MV-4-11 (cell line): ENCODE measurements around the gene FOXO1.

Experiments used
- DNase-seq: peaks from one replicate; lab custom pipeline; 2025; lab: John Stamatoyannopoulos, UW

FOXO1 gene

GRCh38 chr13:40578055-40578454, 88.4 kb downstream of the FOXO1 start:
- DNase-seq, result no peak

GRCh38 chr13:40576369-40576768, 90.1 kb downstream of the FOXO1 start:
- no peak for DNase-seq

- DNase-seq, result no peak
Observed at GRCh38 chr13:40572961-40573360, 93.5 kb downstream of the FOXO1 start.

DNA sequence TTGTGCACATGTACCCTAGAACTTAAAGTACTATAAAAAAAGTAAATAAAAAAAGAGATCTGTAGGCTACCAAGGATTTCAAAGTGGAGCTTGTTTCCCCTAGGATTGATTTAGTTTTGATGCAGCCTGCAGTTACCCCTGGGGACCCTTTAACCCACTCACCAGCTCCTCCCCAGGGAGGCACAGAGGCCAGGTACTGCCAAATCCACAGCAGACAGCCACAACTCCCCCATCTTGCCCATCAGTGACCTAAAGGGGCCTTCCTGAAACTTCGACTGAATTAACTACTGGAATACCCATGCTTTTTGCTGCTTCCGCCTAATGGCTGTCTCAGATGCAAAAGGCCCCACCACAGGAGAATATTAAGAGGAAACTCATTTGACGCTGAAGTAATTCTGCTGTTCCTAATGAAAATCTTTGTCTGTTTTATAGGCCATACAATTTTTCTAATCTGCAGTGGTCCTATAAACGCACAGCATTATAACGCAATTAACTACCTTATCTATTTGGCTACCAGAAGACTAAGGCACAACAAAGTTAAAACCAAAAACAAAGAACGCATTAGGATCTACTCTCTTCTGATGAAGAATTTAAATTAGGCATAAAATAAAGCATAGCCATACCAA, 95.0 kb downstream of the FOXO1 start:
- DNase-seq, result no peak

GRCh38 chr13:40570930-40571329, 95.5 kb downstream of the FOXO1 start:
- no peak for DNase-seq

DNA sequence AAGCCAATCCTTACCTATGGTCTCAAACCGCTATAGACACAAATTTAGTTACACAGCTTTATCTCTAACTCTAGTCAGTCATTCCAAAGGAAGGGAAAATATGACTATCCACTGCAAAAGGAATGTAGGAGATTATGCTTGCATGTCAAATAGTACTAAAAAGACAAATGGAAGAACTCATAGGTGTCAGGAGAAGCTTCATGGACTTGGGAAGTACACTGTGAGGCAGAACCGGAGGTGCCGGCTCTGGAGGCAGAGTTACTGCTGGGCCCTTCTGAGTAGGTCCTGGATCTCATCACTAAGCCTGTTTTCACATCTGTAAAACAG, 97.5 kb downstream of the FOXO1 start:
- no peak for DNase-seq

GRCh38 chr13:40568246-40569023, 98.0 kb downstream of the FOXO1 start:
- DNase-seq, result no peak

DNA sequence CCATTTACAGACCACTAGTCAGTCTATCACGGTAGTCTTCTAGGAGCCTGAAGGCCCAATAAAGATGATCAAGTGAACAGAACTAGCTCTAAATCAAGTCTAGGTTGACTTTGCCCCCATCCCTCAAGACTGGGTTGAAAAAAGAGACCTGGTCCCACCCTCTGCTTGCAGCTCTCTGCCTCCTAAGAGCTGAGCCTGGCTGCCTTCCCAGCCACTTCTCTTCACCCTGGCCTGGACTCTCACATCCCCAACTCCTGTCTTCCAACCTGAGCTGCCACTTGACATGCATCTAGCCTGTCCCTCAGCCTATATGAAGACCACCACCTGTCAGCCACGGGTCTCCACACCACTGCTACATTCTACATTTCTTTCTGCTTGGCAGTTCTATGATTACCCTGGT, 99.6 kb downstream of the FOXO1 start:
- DNase-seq, result no peak

DNA sequence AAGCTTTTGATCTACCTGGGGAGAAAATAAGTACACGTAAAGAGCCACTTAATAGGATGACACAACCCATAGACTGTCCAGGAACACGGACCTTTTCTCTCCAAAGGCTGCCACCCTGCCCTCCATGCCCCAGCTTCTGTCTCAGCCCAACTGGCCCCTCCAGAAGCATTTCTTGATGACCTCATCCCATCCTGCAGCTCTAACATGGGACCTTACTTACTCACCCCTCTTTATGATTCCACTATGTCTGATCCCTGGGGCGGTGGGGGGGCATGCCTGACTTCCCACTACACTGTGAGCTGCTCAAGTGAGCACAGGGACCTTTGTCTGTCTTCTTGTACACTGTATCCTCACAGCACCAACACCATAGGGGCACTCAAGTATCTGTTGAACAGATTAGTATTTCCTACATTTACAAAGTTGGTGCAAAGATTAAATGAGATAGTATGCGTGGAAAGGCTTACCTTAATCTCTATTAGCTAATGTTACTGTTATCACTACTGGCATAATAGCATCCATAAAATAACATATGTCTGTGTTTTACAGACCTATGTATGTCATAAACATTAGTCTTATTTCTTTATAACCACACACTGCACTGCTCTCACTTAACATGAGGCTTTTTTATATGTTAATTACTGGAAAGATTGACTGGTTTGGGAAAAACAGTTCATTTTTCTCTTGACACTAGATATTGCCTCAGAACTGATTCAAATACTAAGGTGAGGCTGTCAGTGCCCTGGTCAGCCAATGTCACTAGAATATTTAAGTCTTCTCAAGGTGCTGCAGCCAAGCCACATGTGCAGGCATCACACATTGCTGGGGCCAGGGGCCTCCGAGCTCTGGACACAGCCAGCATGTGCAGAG, 100.9 kb downstream of the FOXO1 start:
- DNase-seq, result no peak

DNA sequence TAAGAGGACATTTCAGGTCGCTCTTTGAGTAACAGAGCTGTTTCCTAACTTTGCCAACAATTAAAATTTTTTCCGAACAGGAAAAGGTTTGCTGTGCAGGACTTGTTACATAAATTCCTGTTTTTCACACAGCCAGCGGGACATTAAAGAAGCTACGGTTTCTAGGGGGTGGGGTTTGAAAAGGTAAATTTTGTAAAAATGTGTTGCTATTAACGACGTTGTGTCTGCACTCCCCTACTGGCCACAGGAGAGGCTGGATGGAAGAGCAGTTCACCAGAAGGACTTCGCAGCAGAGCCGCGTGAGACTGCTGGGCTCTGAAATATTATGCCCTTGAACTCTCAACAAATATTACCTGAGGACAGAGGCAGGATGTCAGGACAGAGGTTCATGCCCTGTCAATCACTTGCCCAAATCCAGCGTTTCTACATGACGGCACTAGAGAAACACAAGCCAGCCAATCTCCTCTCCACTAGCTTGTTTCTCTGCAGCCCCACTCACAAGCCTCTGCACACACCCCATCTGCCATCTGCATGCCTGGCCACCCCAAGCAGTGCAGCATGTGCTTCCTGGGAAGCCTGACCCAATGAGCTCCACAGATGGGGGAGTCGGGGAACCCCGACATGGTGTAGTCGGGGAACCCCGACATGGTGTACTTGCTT, 102.0 kb downstream of the FOXO1 start:
- no peak for DNase-seq

DNA sequence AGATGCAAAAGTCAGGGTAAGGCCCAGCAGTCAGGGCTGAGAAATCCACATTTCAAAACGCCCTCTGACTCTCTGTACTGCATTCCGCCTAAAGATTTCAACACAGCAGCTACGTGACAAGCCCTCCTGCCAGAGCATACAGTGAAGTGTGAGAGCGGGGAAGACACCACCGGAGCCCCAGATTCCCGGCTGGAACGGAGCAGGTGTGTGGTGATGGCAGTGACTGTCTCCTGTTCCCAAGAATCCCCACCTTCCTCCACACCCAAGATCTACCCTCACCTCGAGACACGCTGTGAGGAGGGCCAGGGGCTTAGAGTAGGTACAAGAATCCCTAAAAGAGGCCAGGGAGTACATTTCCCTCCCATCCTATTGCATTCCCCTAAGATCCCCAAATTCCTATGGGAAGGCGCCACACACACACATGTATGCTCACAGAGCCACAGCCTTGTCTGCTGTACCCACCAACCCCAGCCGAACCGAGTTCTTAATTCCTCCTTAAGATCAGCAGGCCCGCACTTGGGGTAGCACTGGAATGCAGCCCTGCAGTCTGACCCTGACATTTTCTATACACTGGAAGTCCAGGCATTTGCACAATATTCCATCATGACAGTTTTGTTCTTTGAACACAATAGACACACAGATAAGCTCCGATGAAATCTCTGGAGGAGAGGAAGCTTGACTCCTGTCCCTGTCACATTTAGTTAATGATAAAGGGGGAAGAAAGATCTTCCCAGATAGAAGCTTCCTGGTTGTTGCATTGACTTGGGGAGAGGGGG, 102.9 kb downstream of the FOXO1 start:
- DNase-seq, result peak; percentile 78

DNA sequence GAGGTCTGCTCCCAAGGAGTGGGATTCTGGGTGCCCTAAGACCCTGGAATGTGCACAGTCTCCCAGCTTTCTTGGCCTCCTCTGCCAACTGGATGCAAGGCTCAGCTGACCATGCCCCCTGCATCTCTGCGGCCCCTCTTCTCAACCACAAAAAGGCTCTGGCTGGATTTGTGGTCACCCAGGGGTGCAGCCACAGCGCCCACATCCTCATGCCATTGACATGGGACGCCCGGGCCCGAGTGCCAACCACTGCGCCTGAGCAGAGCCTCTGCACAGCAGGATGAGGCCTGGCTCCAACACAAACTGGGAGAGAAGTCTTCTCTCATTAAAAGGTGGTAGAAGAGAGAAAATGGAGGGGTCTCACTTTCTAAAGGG, 103.5 kb downstream of the FOXO1 start:
- DNase-seq, result peak; percentile 83

DNA sequence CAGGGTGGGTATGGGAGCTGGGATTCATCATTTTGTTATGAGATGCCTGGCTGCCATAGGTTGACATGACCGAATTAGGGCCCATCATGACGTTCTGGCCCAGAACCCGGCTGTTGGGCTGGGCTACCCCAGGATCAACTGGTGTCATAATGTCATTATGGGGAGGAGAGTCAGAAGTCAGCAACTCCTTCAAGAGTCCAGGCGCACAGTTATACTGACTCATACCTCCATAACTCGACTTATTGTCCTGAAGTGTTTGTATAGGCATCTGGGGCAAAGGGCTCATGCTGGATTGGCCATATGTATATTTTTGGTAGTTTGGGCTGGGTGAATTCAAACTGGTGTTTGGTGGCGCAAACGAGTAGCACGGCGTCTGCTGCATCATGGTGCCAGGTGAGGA, 106.5 kb downstream of the FOXO1 start:
- DNase-seq, result no peak

GRCh38 chr13:40558656-40559055, 107.8 kb downstream of the FOXO1 start:
- DNase-seq, result no peak

GRCh38 chr13:40556453-40556852, 110.0 kb downstream of the FOXO1 start:
- no peak for DNase-seq

- DNase-seq, result no peak
Observed at GRCh38 chr13:40553356-40553755, 113.1 kb downstream of the FOXO1 start.

GRCh38 chr13:40552895-40553294, 113.5 kb downstream of the FOXO1 start:
- DNase-seq, result no peak

GRCh38 chr13:40550130-40550529, 116.3 kb downstream of the FOXO1 start:
- no peak for DNase-seq

DNA sequence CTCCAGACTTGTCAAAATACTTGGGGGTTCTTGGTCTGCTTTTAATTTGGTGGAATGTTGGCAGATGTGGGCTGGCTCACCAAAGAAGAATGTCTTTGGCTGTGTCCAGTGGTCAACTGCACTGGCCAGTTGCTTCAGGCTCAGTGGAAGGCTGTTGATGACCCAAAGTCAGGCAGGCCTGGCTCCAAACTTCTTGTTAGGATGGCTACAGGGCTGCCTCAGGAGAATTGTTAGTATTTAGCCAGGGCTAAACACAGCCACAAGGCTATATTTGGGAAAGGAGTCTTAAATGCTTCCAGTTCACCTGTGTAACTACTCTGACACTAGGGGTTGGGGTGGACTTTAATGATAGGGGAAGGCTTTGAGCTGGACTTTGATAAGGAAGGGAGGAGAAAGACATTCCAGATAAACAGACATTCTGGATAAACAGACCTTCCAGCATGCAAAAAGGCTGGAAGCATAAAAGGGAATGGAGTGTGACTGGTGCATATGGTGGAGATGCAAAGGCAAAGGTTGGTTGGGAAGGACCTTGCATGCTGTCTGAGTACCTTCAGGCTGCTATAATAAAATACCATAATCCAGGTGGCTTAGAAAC, 116.8 kb downstream of the FOXO1 start:
- no peak for DNase-seq

DNA sequence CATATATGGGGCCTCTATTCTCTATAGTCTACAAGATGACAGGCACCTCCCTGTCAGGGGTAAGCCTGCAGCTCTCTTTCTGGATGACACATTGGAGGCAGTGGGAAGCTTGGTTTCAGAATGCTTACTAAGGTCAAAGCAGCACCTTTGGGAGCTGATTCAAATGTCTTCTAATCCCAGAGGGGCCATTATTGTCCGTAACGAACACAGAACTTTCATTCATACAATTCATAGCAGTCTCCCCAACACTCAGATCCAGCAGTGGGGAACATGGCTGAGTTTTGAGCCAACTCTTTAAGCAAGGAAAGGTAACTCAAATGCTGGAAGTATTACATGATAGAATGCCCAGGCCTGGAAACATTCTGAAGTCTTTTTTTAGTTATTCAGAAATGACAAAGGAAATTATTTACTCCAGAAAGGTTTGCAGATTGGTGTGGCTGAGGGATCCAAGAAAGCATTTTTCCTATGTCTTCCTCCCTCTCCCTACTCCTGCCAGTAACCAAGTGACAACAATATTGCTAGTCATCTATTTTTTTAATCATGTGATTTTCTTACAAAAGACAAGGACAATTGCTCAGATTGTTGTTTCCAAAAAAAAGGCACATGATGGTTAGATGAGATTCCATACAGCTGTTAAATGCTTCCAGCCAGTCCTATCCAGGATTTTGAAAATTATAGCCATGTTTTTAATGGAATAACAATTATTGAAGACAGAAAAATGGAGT, 118.7 kb downstream of the FOXO1 start:
- no peak for DNase-seq

GRCh38 chr13:40546047-40546446, 120.4 kb downstream of the FOXO1 start:
- no peak for DNase-seq
